Lower leg skin (tissue), 3 donors: Measurements from ENCODE around the gene DIP2C.

Experiments
- POLR2A ChIP-seq, 2 donors: fragments of 450-650 bp; IDR thresholded peaks; one replicate each; pipeline ENCODE4 v1.6.1; 2016 to 2017; ENCODE audit warnings: antibody characterized with exemption in 2 of 2, mild to moderate bottlenecking in 1 of 2, moderate library complexity in 1 of 2
- TF ChIP-seq, protein P1 (sequence below), 3 donors: fragments of 450-650 bp; IDR thresholded peaks; one replicate each; pipeline ENCODE4 v1.5.1; 2016; ENCODE audit warnings: antibody characterized with exemption in 3 of 3, mild to moderate bottlenecking in 3 of 3, moderate library complexity in 2 of 3

DNA sequence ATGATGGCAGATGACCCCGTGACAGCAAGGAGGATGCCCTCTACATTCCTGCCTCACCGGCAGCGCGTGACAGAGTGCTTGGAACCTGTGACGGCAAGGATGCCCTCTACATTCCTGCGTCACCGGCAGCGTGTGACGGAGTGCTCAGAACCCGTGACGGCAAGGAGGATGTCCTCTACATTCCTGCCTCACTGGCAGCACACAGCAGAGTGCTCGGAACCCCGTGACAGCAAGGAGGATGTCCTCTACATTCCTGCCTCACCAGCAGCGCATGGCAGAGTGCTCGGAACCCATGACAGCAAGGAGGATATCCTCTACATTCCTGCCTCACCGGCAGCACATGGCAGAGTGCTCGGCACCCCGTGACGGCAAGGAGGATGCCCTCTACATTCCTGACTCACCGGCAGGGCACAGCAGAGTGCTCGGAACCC is 231.0 kb downstream of the DIP2C start:
- TF ChIP-seq, protein P1, sequence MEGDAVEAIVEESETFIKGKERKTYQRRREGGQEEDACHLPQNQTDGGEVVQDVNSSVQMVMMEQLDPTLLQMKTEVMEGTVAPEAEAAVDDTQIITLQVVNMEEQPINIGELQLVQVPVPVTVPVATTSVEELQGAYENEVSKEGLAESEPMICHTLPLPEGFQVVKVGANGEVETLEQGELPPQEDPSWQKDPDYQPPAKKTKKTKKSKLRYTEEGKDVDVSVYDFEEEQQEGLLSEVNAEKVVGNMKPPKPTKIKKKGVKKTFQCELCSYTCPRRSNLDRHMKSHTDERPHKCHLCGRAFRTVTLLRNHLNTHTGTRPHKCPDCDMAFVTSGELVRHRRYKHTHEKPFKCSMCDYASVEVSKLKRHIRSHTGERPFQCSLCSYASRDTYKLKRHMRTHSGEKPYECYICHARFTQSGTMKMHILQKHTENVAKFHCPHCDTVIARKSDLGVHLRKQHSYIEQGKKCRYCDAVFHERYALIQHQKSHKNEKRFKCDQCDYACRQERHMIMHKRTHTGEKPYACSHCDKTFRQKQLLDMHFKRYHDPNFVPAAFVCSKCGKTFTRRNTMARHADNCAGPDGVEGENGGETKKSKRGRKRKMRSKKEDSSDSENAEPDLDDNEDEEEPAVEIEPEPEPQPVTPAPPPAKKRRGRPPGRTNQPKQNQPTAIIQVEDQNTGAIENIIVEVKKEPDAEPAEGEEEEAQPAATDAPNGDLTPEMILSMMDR (IDR thresholded peaks at IDR 0.05), result no peak
- TF ChIP-seq POLR2A (IDR thresholded peaks at IDR 0.05), result no peak
